Measurements from ENCODE around the gene CTNND1. TPM values are rescaled to one million over a fixed set of nuclear protein-coding genes. Genes with fewer than 3 reads are reported as not detected.

CTNND1 gene
- total RNA-seq, 4 donors from 2014 or later: 19.7 to 29.8 (median 24.5) TPM

- TF ChIP-seq POLR2A (IDR thresholded peaks at IDR 0.05): no peak
- TF ChIP-seq CTCF (IDR thresholded peaks at IDR 0.05 in 4 of 5, conservative IDR thresholded peaks at IDR 0.05 in 1 of 5): no peak
- Histone ChIP-seq H3K4me3 (no peak overlapping the region), H3K4me1 (peaks cover 58 to 76% of the 10 kb centered on the region in 2 donors), H3K36me3 (no peaks in the 10 kb centered on the region), H3K27ac (peak overlapping the region; percentile 6 to 83 (median 25)), H3K27me3 (no peaks in the 10 kb centered on the region), H3K9me3 (no peaks in the 10 kb centered on the region)
- DNase-seq: no peak
- no peak for ATAC-seq
- in situ Hi-C loops (cut with MboI; ENCODE audit: low sequenced_read_pairs in 4 of 4) (loop anchor here in 1 of 4 donors (25.0 kb wide), 1 partner anchor 435 kb away; the partner anchor contains the start of genes P2RX3 and SSRP1), intact Hi-C loops (cut with DNase I; ENCODE audit: low total_unique reads) (no loop called here)
These were observed 11.0 kb downstream of the CTNND1 start for GRCh38 chr11:57772562-57772961.

- Histone ChIP-seq H3K27ac (peak overlapping the region in 2 of 4 donors; percentile 42 to 83), H3K4me3 (no peak overlapping the region), H3K4me1 (peaks cover 64 to 78% of the 10 kb centered on the region in 2 donors), H3K36me3 (no peaks in the 10 kb centered on the region), H3K27me3 (no peaks in the 10 kb centered on the region), H3K9me3 (no peaks in the 10 kb centered on the region)
- no peak for DNase-seq
- no peak for ATAC-seq
- intact Hi-C loops (cut with DNase I; ENCODE audit: low total_unique reads): no loop called here
- no peak for TF ChIP-seq CTCF (IDR thresholded peaks at IDR 0.05 in 4 of 5, conservative IDR thresholded peaks at IDR 0.05 in 1 of 5)
- no peak for TF ChIP-seq POLR2A (IDR thresholded peaks at IDR 0.05)
- in situ Hi-C loops (cut with MboI; ENCODE audit: low sequenced_read_pairs in 4 of 4): loop anchor here in 1 of 4 donors (25.0 kb wide), 1 partner anchor 436 kb away; the partner anchor contains the start of genes P2RX3 and SSRP1
These were observed 11.5 kb downstream of the CTNND1 start for GRCh38 chr11:57773026-57773598.

DNA sequence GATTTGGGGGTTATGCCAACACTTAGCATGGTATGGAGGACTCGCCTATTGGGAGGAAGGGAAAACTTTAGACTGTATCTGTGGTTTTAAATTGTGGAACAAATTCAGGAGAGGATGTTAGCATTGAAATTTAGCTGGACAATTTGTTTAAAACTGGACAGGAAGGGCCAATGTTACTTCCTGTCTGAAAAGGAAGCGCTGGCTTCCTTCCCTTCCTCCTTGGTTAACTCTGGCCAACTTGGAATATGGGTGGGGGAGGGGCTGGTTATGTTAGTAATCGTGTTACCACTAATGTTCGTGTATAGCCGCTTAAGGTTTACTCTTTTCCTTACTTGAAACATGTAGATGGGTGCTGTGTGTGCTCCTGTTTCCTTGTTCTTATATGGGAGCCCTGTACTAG lies 13.9 kb downstream of the CTNND1 start:
- Histone ChIP-seq H3K27me3 (no peaks in the 10 kb centered on the region), H3K4me3 (peak overlapping the region; percentile 6 to 36 (median 20)), H3K9me3 (no peaks in the 10 kb centered on the region), H3K4me1 (peaks cover 74 to 89% of the 10 kb centered on the region in 2 donors), H3K27ac (peak overlapping the region; percentile 50 to 83 (median 72)), H3K36me3 (no peaks in the 10 kb centered on the region)
- ATAC-seq (no peak), DNase-seq (no peak)
- intact Hi-C loops (cut with DNase I; ENCODE audit: low total_unique reads): no loop called here
- no peak for TF ChIP-seq CTCF (IDR thresholded peaks at IDR 0.05 in 4 of 5, conservative IDR thresholded peaks at IDR 0.05 in 1 of 5)
- no peak for TF ChIP-seq POLR2A (IDR thresholded peaks at IDR 0.05)
- in situ Hi-C loops (cut with MboI; ENCODE audit: low sequenced_read_pairs in 4 of 4): no loop called here

GRCh38 chr11:57776031-57776521 lies 14.5 kb downstream of the CTNND1 start:
- intact Hi-C loops (cut with DNase I; ENCODE audit: low total_unique reads) (loop anchor here (2.0 kb wide), 1 partner anchor 13 kb away; no protein-coding TSS in a partner anchor), in situ Hi-C loops (cut with MboI; ENCODE audit: low sequenced_read_pairs in 4 of 4) (no loop called here)
- DNase-seq (no peak), ATAC-seq (no peak)
- Histone ChIP-seq H3K9me3 (no peaks in the 10 kb centered on the region), H3K27ac (peak overlapping the region; percentile 50 to 83 (median 72)), H3K36me3 (no peaks in the 10 kb centered on the region), H3K4me3 (peak overlapping the region; percentile 6 to 36 (median 20)), H3K4me1 (peaks cover 74 to 90% of the 10 kb centered on the region in 2 donors), H3K27me3 (no peaks in the 10 kb centered on the region)
- TF ChIP-seq POLR2A (IDR thresholded peaks at IDR 0.05): no peak
- TF ChIP-seq CTCF (IDR thresholded peaks at IDR 0.05 in 4 of 5, conservative IDR thresholded peaks at IDR 0.05 in 1 of 5): no peak
